ENCODE results near the gene CDH24.
"Not testable (repeated sequence)": the region's sequence is repeated elsewhere in the genome, so short reads cannot be mapped to it uniquely, and the experiment has no call there.

Gene CDH24

DNA sequence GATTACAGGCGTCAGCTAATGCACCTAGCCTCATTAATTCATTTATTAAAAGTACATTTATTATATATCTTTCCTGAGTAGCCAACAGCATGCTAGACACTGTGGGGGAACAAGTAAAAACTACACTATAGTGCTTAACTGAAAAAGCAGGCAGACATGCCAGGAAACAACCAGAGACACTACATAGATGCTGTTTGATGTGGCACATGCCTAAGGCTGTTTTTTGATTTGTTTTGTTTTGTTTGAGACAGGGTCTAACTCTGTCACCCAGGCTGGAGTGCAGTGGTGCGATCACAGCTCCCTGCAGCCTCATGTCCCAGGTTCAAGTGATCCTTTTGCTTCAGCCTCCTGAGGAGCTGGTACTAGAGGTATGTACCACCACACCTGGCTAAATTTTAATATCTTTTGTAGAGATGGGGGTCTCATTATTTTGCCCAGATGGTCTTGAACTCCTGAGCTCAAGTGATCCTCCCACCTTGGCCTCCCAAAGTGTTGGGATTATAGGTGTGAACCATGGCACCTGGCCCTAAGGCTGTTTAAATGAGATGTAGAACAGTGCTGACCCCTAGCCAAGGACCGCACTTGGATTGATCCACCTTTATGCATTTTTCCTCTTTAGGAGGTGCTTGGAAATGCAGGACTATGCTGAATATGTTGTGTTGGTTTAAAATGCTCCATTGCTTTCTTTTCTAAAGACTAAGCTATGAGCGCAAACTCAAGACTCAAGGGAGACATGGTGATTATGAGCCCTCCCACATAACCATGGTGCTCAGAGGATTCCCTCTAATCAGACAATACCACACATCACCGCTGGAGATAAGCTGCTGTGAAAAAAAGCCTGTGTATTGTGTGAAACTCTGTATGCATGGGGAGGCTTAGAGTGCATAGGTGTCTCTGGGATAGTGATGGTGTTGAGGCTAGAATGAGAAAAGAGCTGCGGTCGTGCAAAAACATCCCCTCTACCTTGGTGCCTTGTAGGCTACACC, 36.9 kb downstream of the CDH24 start:
- no peak for DNase-seq (ENCODE audit: low spot score)
- TF ChIP-seq CTCF (IDR thresholded peaks at IDR 0.05; ENCODE audit: borderline replicate concordance, control extremely low read depth, extremely low read depth, insufficient read depth, missing control alignments) = no peak
- in situ Hi-C loops (cut with MboI; ENCODE audit: low sequenced_read_pairs, unreplicated experiment) = no loop called here

DNA sequence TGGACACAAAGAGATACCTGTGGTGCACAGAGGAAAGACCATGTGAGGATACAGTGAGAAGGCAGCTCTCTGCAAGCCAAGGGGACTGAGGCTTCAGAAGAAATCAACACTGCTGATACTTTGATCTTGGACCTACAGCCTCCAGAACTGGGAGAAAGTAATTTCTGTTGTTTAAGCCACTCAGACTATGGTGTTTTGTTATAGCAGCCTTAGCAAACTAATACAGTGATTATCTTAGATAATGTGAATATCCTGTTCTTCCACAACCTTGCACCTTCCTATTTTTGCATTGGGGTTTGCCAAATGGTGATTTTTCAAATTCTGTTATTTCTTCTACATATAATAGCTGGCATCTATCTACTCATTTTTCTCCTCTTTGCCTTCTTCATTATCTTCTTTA, 39.2 kb downstream of the CDH24 start:
- TF ChIP-seq CTCF (IDR thresholded peaks at IDR 0.05; ENCODE audit: borderline replicate concordance, control extremely low read depth, extremely low read depth, insufficient read depth, missing control alignments) = no peak
- DNase-seq (ENCODE audit: low spot score) = no peak
- in situ Hi-C loops (cut with MboI; ENCODE audit: low sequenced_read_pairs, unreplicated experiment) = no loop called here

DNA sequence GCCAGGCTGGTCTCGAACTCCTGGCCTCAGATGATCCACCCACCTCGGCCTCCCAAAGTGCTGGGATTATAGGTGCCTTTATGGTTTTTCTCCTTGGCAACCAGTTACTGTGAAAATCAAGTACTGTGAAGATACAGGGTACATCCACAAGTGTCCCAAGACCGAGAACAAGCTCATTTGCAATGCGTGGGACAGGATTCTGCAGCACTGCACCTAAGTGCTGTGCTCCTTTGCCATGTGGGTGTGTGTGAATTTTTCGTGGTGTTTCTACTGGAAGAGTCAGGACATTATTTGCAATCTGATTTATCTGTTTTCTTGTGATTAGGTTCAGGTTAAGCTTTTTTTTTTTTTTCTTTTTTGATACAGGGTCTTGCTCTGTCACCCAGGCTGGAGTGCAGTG, 40.2 kb downstream of the CDH24 start:
- TF ChIP-seq CTCF (IDR thresholded peaks at IDR 0.05; ENCODE audit: borderline replicate concordance, control extremely low read depth, extremely low read depth, insufficient read depth, missing control alignments) = no peak
- no peak for DNase-seq (ENCODE audit: low spot score)
- in situ Hi-C loops (cut with MboI; ENCODE audit: low sequenced_read_pairs, unreplicated experiment) = no loop called here

- in situ Hi-C loops (cut with MboI; ENCODE audit: low sequenced_read_pairs, unreplicated experiment) = no loop called here
- DNase-seq (ENCODE audit: low spot score) = no peak
- no peak for TF ChIP-seq CTCF (IDR thresholded peaks at IDR 0.05; ENCODE audit: borderline replicate concordance, control extremely low read depth, extremely low read depth, insufficient read depth, missing control alignments)
These were observed 41.7 kb downstream of the CDH24 start for GRCh38 chr14:23015618-23016017.

DNA sequence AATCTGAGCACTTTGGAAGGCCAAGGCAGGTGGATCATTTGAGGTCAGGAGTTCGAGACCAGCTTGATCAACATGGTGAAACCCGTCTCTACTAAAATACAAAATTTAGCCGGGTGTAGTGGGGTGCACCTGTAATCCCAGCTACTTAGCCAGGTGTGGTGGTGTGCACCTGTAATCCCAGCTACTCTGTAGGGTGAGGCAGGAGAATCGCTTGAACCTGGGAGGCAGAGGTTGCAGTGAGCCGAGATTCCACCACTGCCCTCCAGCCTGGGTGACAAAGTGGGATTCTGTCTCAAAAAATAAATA, 43.6 kb downstream of the CDH24 start:
- in situ Hi-C loops (cut with MboI; ENCODE audit: low sequenced_read_pairs, unreplicated experiment); DNase-seq (ENCODE audit: low spot score): not testable (repeated sequence)

GRCh38 chr14:23013054-23013748, 44.1 kb downstream of the CDH24 start:
- TF ChIP-seq CTCF (IDR thresholded peaks at IDR 0.05; ENCODE audit: borderline replicate concordance, control extremely low read depth, extremely low read depth, insufficient read depth, missing control alignments) = no peak
- in situ Hi-C loops (cut with MboI; ENCODE audit: low sequenced_read_pairs, unreplicated experiment) = no loop called here
- DNase-seq (ENCODE audit: low spot score) = no peak

Data from GM13976 (cell line).